Measurements from ENCODE around the gene NUDC.

Gene NUDC

DNA sequence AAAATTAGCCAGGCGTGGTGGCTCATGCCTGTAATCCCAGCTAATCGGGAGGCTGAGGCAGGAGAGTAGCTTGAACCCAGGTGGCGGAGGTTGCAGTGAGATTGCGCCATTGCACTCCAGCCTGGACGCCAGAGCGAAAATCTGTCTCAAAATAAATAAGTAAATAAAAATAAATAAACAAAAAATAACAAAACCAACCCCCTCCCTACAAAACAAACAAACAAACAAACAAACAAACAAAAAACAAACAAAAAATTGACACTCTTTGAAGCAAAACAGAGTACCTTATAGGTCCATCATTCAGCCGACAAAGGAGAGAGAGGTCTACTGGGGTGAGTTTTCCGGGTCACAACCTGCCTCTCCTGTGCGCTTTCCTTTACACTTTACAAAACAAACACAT, 44.1 kb downstream of the NUDC start:
- no peak overlapping the region for H2BK5ac ChIP-seq (ENCODE audit: low read length)
- no peak for DNase-seq (ENCODE audit: low spot score)
- no peak overlapping the region for H4K8ac ChIP-seq (ENCODE audit: low read depth, low read length)
- peaks cover 1 to 50% (median 13%) of the 10 kb centered on the region in 3 experiments for H3K27me3 ChIP-seq (ENCODE audit: control insufficient read depth in 3 of 3, insufficient read depth in 3 of 3, low read depth in 1 of 3, low read length in 3 of 3)
- no peak overlapping the region for H2BK15ac ChIP-seq (ENCODE audit: low read length)
- H4K91ac ChIP-seq (ENCODE audit: low read depth, low read length, poor library complexity): no peak overlapping the region
- H3K9ac ChIP-seq (ENCODE audit: low read depth, low read length, poor library complexity): no peak overlapping the region
- no peak overlapping the region for H2BK12ac ChIP-seq (ENCODE audit: low read length)
- H3K9me3 ChIP-seq (replicated peaks in 1 of 2; ENCODE audit: control insufficient read depth in 2 of 2, insufficient read depth in 1 of 2, low read depth in 1 of 2, low read length in 2 of 2): no peaks in the 10 kb centered on the region
- H2AK5ac ChIP-seq (ENCODE audit: low read depth, low read length): no peak overlapping the region
- H2AFZ ChIP-seq (ENCODE audit: low read length): no peak overlapping the region
- no peak overlapping the region for H3K4me2 ChIP-seq (ENCODE audit: insufficient read depth, low read length, poor library complexity, severe bottlenecking)
- no peaks in the 10 kb centered on the region for H3K36me3 ChIP-seq (replicated peaks in 1 of 2; ENCODE audit: control insufficient read depth in 2 of 2, insufficient read depth in 2 of 2, low read length in 2 of 2)
- H3K4me1 ChIP-seq (ENCODE audit: control insufficient read depth in 2 of 2, insufficient read depth in 1 of 2, low read depth in 1 of 2, low read length in 2 of 2): no peaks in the 10 kb centered on the region
- no peak overlapping the region for H3K4me3 ChIP-seq (ENCODE audit: low read length in 2 of 2)
- no peak overlapping the region for H2BK120ac ChIP-seq (ENCODE audit: low read depth, low read length)
- WGBS, 2 donors (ENCODE audit: extremely low coverage in 2 of 2, insufficient read length in 2 of 2, insufficient replicate concordance in 1 of 2): no CpG with 5 or more reads among the region's 9 CpGs
- no peak overlapping the region for H3K4ac ChIP-seq (ENCODE audit: low read length)
- no peaks in the 10 kb centered on the region for H3K79me1 ChIP-seq (ENCODE audit: low read depth, low read length)
- no peak overlapping the region for H3K23ac ChIP-seq (ENCODE audit: low read depth, low read length, poor library complexity)
- H3K14ac ChIP-seq (ENCODE audit: low read length): no peak overlapping the region
- no peak overlapping the region for H3K18ac ChIP-seq (ENCODE audit: low read length)
- no peak overlapping the region for H3K27ac ChIP-seq (replicated peaks; ENCODE audit: low read length)

DNA sequence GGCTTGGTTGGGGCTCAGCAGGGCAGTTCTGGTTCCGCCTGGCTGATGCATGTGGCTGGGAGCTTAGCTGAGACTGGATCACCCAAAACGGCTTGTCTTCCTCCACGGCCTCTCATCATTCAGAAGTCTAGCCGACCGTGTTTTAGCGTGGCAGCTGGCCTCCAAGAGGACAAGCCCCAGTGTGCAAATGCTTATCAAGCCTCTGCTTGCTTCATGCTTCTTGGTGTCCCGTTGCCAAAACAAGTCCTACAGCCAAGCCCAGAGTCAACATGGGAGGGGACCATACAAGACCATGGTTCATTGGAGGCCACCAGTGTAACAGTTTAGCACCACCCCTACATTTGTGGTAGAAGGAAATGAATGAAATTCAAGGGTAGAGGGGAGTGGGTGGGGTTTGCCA, 49.3 kb downstream of the NUDC start:
- Histone ChIP-seq H3K4me2 (ENCODE audit: insufficient read depth, low read length, poor library complexity, severe bottlenecking) (no peak overlapping the region), H3K4ac (ENCODE audit: low read length) (no peak overlapping the region), H3K36me3 (replicated peaks in 1 of 2; ENCODE audit: control insufficient read depth in 2 of 2, insufficient read depth in 2 of 2, low read length in 2 of 2) (no peaks in the 10 kb centered on the region), H2BK12ac (ENCODE audit: low read length) (no peak overlapping the region), H2AFZ (ENCODE audit: low read length) (no peak overlapping the region), H2BK15ac (ENCODE audit: low read length) (no peak overlapping the region), H3K9me3 (replicated peaks in 1 of 2; ENCODE audit: control insufficient read depth in 2 of 2, insufficient read depth in 1 of 2, low read depth in 1 of 2, low read length in 2 of 2) (no peaks in the 10 kb centered on the region), H3K23ac (ENCODE audit: low read depth, low read length, poor library complexity) (no peak overlapping the region), H3K79me1 (ENCODE audit: low read depth, low read length) (no peaks in the 10 kb centered on the region), H2BK5ac (ENCODE audit: low read length) (no peak overlapping the region), H3K9ac (ENCODE audit: low read depth, low read length, poor library complexity) (no peak overlapping the region), H2AK5ac (ENCODE audit: low read depth, low read length) (peak overlapping the region; percentile 2), H3K4me3 (ENCODE audit: low read length in 2 of 2) (no peak overlapping the region), H4K91ac (ENCODE audit: low read depth, low read length, poor library complexity) (no peak overlapping the region), H3K27me3 (ENCODE audit: control insufficient read depth in 3 of 3, insufficient read depth in 3 of 3, low read depth in 1 of 3, low read length in 3 of 3) (peaks cover 0 to 30% (median 2%) of the 10 kb centered on the region in 3 experiments), H3K27ac (replicated peaks; ENCODE audit: low read length) (no peak overlapping the region), H3K14ac (ENCODE audit: low read length) (no peak overlapping the region), H4K8ac (ENCODE audit: low read depth, low read length) (no peak overlapping the region), H3K18ac (ENCODE audit: low read length) (peak overlapping the region; percentile 20), H2BK120ac (ENCODE audit: low read depth, low read length) (no peak overlapping the region), H3K4me1 (ENCODE audit: control insufficient read depth in 2 of 2, insufficient read depth in 1 of 2, low read depth in 1 of 2, low read length in 2 of 2) (peaks cover 0 to 5% of the 10 kb centered on the region in 2 donors)
- WGBS, 2 donors (ENCODE audit: extremely low coverage in 2 of 2, insufficient read length in 2 of 2, insufficient replicate concordance in 1 of 2): no CpG with 5 or more reads among the region's 7 CpGs
- no peak for DNase-seq (ENCODE audit: low spot score)

DNA sequence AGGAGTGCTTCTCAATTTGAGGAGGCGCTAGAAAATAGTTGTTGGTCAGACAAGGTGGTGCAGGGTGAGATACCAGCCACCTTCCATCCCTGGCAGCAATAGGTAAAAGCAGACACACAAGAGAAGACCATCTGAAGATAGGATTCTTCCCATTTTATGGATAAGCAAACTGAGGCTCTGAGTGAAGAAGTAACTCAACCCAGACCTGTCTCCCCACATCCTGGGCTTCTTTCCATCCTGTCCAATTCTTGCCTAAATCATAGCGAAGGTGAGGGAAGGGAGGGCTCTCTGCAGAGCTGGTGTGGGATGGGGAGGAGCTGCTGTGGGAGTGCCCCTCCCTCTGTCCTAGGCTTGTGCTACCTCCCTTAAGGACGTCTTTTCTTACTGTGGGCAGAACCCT, 50.0 kb downstream of the NUDC start:
- WGBS, 2 donors (ENCODE audit: extremely low coverage in 2 of 2, insufficient read length in 2 of 2, insufficient replicate concordance in 1 of 2): no CpG with 5 or more reads among the region's 3 CpGs
- Histone ChIP-seq H3K4me1 (ENCODE audit: control insufficient read depth in 2 of 2, insufficient read depth in 1 of 2, low read depth in 1 of 2, low read length in 2 of 2) (peaks cover 0 to 5% of the 10 kb centered on the region in 2 donors), H3K36me3 (replicated peaks in 1 of 2; ENCODE audit: control insufficient read depth in 2 of 2, insufficient read depth in 2 of 2, low read length in 2 of 2) (no peaks in the 10 kb centered on the region), H3K27ac (replicated peaks; ENCODE audit: low read length) (no peak overlapping the region), H2BK5ac (ENCODE audit: low read length) (no peak overlapping the region), H3K9me3 (replicated peaks in 1 of 2; ENCODE audit: control insufficient read depth in 2 of 2, insufficient read depth in 1 of 2, low read depth in 1 of 2, low read length in 2 of 2) (no peaks in the 10 kb centered on the region), H2AFZ (ENCODE audit: low read length) (no peak overlapping the region), H3K79me1 (ENCODE audit: low read depth, low read length) (no peaks in the 10 kb centered on the region), H4K8ac (ENCODE audit: low read depth, low read length) (no peak overlapping the region), H4K91ac (ENCODE audit: low read depth, low read length, poor library complexity) (no peak overlapping the region), H3K27me3 (ENCODE audit: control insufficient read depth in 3 of 3, insufficient read depth in 3 of 3, low read depth in 1 of 3, low read length in 3 of 3) (peaks cover 0 to 30% (median 2%) of the 10 kb centered on the region in 3 experiments), H3K4ac (ENCODE audit: low read length) (no peak overlapping the region), H3K4me2 (ENCODE audit: insufficient read depth, low read length, poor library complexity, severe bottlenecking) (no peak overlapping the region), H3K23ac (ENCODE audit: low read depth, low read length, poor library complexity) (no peak overlapping the region), H2AK5ac (ENCODE audit: low read depth, low read length) (no peak overlapping the region), H3K18ac (ENCODE audit: low read length) (no peak overlapping the region), H2BK15ac (ENCODE audit: low read length) (no peak overlapping the region), H3K4me3 (ENCODE audit: low read length in 2 of 2) (no peak overlapping the region), H2BK12ac (ENCODE audit: low read length) (no peak overlapping the region), H3K14ac (ENCODE audit: low read length) (no peak overlapping the region), H2BK120ac (ENCODE audit: low read depth, low read length) (no peak overlapping the region), H3K9ac (ENCODE audit: low read depth, low read length, poor library complexity) (peak overlapping the region; percentile 45)
- no peak for DNase-seq (ENCODE audit: low spot score)

GRCh38 chr1:26972390-26972789, 50.8 kb downstream of the NUDC start:
- no peak overlapping the region for H4K91ac ChIP-seq (ENCODE audit: low read depth, low read length, poor library complexity)
- no CpG with 5 or more reads among the region's 6 CpGs for whole genome bisulfite sequencing, 2 donors (ENCODE audit: extremely low coverage in 2 of 2, insufficient read length in 2 of 2, insufficient replicate concordance in 1 of 2)
- peaks cover 0 to 30% (median 0%) of the 10 kb centered on the region in 3 experiments for H3K27me3 ChIP-seq (ENCODE audit: control insufficient read depth in 3 of 3, insufficient read depth in 3 of 3, low read depth in 1 of 3, low read length in 3 of 3)
- no peak overlapping the region for H3K27ac ChIP-seq (replicated peaks; ENCODE audit: low read length)
- no peak overlapping the region for H4K8ac ChIP-seq (ENCODE audit: low read depth, low read length)
- no peak overlapping the region for H3K4me2 ChIP-seq (ENCODE audit: insufficient read depth, low read length, poor library complexity, severe bottlenecking)
- H3K4me1 ChIP-seq (ENCODE audit: control insufficient read depth in 2 of 2, insufficient read depth in 1 of 2, low read depth in 1 of 2, low read length in 2 of 2): peaks cover 0 to 5% of the 10 kb centered on the region in 2 donors
- no peak overlapping the region for H2AK5ac ChIP-seq (ENCODE audit: low read depth, low read length)
- no peak for DNase-seq (ENCODE audit: low spot score)
- no peak overlapping the region for H2BK12ac ChIP-seq (ENCODE audit: low read length)
- no peak overlapping the region for H2BK15ac ChIP-seq (ENCODE audit: low read length)
- no peaks in the 10 kb centered on the region for H3K79me1 ChIP-seq (ENCODE audit: low read depth, low read length)
- no peak overlapping the region for H3K23ac ChIP-seq (ENCODE audit: low read depth, low read length, poor library complexity)
- H3K14ac ChIP-seq (ENCODE audit: low read length): no peak overlapping the region
- no peak overlapping the region for H2BK120ac ChIP-seq (ENCODE audit: low read depth, low read length)
- no peak overlapping the region for H2BK5ac ChIP-seq (ENCODE audit: low read length)
- H3K9me3 ChIP-seq (replicated peaks in 1 of 2; ENCODE audit: control insufficient read depth in 2 of 2, insufficient read depth in 1 of 2, low read depth in 1 of 2, low read length in 2 of 2): no peaks in the 10 kb centered on the region
- H3K4me3 ChIP-seq (ENCODE audit: low read length in 2 of 2): no peak overlapping the region
- peak overlapping the region; percentile 66 for H2AFZ ChIP-seq (ENCODE audit: low read length)
- H3K18ac ChIP-seq (ENCODE audit: low read length): no peak overlapping the region
- H3K9ac ChIP-seq (ENCODE audit: low read depth, low read length, poor library complexity): no peak overlapping the region
- H3K36me3 ChIP-seq (replicated peaks in 1 of 2; ENCODE audit: control insufficient read depth in 2 of 2, insufficient read depth in 2 of 2, low read length in 2 of 2): no peaks in the 10 kb centered on the region
- H3K4ac ChIP-seq (ENCODE audit: low read length): no peak overlapping the region

Data from neuronal stem cell (in vitro differentiated cells).